ENCODE measurements around the gene ITPR3.

Gene ITPR3

DNA sequence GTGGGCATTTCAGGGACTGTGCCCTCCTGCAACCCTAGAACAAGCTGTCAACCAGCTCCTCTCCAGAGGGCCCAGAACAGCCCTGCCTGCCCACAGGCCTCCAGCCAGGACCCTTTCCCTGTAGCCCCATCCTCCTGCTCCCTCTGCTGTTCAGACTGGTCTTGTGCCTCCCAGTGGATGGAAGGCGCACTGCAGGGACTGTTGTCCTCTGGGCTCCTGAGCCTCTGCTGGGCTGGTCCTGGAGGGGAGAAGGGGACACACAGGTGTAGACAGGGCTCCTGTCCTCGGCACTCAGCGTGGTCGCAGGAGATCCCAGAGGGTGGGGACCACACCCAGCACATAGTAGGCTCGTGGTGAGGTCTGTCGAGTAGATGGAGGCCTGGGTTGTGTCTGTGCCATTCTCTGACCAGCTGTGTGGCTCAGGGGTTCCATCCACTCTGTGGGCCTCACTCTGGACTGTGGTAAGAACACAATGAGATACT, 11.5 kb downstream of the ITPR3 start:
- Histone ChIP-seq H3K27ac (no peak overlapping the region), H3K36me3 (replicated peaks) (no peaks in the 10 kb centered on the region), H3K27me3 (replicated peaks) (no peaks in the 10 kb centered on the region), H3K4me3 (ENCODE audit: low read depth, low read length) (no peak overlapping the region)
- in situ Hi-C loops (cut with HindIII; ENCODE audit: low pct_ligation_motif_present, low sequenced_read_pairs): no loop called here
- peak; percentile 12 for DNase-seq
- TF ChIP-seq, protein P1, sequence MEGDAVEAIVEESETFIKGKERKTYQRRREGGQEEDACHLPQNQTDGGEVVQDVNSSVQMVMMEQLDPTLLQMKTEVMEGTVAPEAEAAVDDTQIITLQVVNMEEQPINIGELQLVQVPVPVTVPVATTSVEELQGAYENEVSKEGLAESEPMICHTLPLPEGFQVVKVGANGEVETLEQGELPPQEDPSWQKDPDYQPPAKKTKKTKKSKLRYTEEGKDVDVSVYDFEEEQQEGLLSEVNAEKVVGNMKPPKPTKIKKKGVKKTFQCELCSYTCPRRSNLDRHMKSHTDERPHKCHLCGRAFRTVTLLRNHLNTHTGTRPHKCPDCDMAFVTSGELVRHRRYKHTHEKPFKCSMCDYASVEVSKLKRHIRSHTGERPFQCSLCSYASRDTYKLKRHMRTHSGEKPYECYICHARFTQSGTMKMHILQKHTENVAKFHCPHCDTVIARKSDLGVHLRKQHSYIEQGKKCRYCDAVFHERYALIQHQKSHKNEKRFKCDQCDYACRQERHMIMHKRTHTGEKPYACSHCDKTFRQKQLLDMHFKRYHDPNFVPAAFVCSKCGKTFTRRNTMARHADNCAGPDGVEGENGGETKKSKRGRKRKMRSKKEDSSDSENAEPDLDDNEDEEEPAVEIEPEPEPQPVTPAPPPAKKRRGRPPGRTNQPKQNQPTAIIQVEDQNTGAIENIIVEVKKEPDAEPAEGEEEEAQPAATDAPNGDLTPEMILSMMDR (IDR thresholded peaks at IDR 0.05; ENCODE audit: low read depth, low read length, missing control alignments): peak; percentile 95

DNA sequence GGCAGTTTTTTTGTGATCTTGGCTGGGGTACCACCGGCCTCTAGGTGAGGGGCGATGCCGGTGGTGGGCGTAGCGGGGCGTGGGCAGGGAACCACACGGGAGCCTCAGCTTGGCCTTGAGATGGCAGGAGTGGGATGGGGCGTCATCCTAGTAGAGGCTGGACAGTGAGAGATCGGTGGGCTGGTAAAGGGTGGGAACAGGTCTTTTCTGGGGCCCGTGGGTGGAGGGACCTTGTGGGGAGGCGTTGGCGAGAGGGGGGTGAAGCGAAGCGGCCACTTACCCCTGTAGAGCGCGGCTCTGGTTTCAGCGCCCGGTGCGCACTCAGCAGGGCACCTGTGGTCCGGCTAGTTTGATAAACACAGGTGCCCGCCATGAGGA, 12.0 kb downstream of the ITPR3 start:
- H3K4me3 ChIP-seq (ENCODE audit: low read depth, low read length): peak overlapping the region; percentile 47
- in situ Hi-C loops (cut with HindIII; ENCODE audit: low pct_ligation_motif_present, low sequenced_read_pairs): no loop called here
- H3K27ac ChIP-seq: no peak overlapping the region
- no peaks in the 10 kb centered on the region for H3K36me3 ChIP-seq (replicated peaks)
- no peak for DNase-seq
- H3K27me3 ChIP-seq (replicated peaks): no peaks in the 10 kb centered on the region
- TF ChIP-seq, protein P1 (IDR thresholded peaks at IDR 0.05; ENCODE audit: low read depth, low read length, missing control alignments): no peak

DNA sequence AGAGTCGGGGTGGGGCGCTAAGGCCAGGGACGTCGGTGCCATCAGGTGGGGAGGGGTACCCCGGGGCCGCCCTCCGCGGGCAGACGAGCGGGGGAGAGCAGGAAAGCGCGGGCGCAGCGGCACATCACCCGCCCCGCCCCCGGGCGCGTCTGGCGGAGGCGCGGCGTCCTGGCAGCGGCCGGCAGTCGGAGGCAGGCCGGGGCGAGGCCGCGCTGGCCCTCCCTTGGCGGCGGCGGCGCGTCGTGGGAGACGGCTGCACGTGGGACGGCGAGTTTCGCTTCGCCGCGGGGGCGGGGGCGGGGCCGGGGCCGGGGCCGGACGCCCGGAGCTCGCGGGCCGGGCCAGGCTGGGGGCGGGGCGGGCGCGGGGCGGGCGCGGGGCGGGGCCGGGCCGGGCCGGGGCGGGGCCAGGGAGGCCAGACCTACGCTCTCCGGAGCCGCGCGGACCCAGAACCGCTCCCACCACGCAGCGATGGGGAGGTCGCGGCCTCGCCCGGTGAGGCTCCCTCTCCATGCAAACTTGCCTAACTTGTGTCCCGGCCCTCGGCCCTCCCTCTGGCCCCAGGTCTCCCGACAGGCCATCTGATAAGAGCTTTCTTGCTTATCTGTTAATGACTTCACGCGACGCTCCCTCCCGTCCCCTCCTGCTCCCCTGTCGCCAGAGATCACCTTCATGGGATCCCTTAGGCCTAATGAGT, 12.5 kb downstream of the ITPR3 start:
- in situ Hi-C loops (cut with HindIII; ENCODE audit: low pct_ligation_motif_present, low sequenced_read_pairs): no loop called here
- Histone ChIP-seq H3K4me3 (ENCODE audit: low read depth, low read length) (peak overlapping the region; percentile 57), H3K36me3 (replicated peaks) (no peaks in the 10 kb centered on the region), H3K27me3 (replicated peaks) (no peaks in the 10 kb centered on the region), H3K27ac (no peak overlapping the region)
- no peak for DNase-seq
- TF ChIP-seq, protein P1 (IDR thresholded peaks at IDR 0.05; ENCODE audit: low read depth, low read length, missing control alignments): no peak

DNA sequence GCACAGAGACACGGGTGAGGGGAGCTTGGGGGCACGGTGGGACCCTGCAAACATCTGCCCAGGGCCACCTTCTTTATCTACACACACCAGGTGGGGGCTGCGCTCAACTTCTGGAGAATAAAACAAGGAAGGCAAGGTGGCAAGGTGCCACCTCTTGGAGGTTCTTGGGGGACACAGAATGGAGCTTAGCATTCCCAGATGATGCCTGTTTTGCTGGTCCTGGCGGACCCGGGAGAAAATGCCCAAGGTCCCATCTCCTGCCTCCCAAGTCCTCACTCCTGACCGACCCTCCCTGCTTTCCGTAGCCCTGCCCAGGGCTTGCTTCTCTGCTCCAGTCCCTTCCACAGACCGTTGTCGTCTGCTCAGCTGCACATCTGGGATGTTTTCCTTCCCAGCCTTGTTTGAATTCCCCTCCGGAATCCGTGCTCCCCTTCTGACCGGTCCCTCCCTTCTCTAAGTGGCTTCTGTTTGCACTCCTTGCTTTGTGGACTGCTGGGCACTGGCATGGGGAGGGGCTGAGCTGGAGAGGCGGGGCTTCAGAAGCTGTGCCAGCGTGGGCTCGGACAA, 13.1 kb downstream of the ITPR3 start:
- Histone ChIP-seq H3K27me3 (replicated peaks) (no peaks in the 10 kb centered on the region), H3K27ac (no peak overlapping the region), H3K4me3 (ENCODE audit: low read depth, low read length) (peak overlapping the region; percentile 57), H3K36me3 (replicated peaks) (no peaks in the 10 kb centered on the region)
- no peak for DNase-seq
- TF ChIP-seq, protein P1 (IDR thresholded peaks at IDR 0.05; ENCODE audit: low read depth, low read length, missing control alignments): no peak
- in situ Hi-C loops (cut with HindIII; ENCODE audit: low pct_ligation_motif_present, low sequenced_read_pairs): no loop called here

DNA sequence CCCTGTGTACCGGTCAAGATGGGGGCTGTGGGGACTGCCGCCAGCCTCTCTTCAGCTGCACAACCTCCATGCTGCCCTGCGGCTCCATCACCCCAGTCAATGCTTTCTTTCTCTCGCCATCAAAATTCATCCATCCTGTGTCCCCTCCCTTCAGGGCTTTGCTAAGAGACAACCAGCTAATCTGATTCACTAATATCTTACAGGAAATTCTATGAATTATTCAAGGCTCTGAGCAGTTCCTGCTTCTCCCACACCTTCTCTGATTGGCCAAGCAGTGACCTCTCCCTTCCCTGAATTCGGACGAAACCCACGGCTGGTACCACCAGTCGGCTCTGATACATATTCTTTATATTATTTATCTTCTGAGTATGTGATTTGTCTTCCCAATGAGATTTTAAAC, 13.8 kb downstream of the ITPR3 start:
- TF ChIP-seq, protein P1 (IDR thresholded peaks at IDR 0.05; ENCODE audit: low read depth, low read length, missing control alignments): no peak

More for the DNA sequence above, 13.8 kb downstream of the ITPR3 start:
- Histone ChIP-seq H3K4me3 (ENCODE audit: low read depth, low read length) (no peak overlapping the region), H3K36me3 (replicated peaks) (no peaks in the 10 kb centered on the region), H3K27me3 (replicated peaks) (no peaks in the 10 kb centered on the region), H3K27ac (no peak overlapping the region)
- in situ Hi-C loops (cut with HindIII; ENCODE audit: low pct_ligation_motif_present, low sequenced_read_pairs): no loop called here
- DNase-seq: no peak

All from brain microvascular endothelial cell (primary cell).